HG03139 (cell line): ENCODE results near the gene IL21.

ENCODE experiments used
- ATAC-seq: cut with Tn5 transposase; IDR thresholded peaks from one replicate; pipeline ENCODE4 v1.9.1; 2021; ENCODE audit not compliant: unreplicated experiment

Gene IL21

DNA sequence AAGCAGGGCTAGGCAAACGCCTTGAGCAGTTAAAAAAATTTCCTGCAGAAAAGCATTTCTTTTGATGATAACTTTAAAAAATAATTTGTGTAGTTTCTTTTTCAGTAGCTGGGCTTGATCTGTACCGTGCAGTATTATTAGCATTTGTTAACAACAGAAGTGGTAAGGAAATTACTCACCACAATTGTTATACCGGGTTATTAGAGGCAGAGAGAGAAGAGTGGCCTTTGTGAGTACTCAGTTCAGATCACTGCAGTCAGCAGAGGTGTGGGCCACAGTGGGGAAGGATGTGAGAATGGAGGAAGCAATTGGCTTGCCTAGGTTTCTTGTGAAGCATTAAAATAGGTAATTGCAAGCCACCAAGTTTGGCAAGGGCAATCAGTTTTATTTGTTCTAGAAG, 14.3 kb upstream of the IL21 start:
- no peak for ATAC-seq

DNA sequence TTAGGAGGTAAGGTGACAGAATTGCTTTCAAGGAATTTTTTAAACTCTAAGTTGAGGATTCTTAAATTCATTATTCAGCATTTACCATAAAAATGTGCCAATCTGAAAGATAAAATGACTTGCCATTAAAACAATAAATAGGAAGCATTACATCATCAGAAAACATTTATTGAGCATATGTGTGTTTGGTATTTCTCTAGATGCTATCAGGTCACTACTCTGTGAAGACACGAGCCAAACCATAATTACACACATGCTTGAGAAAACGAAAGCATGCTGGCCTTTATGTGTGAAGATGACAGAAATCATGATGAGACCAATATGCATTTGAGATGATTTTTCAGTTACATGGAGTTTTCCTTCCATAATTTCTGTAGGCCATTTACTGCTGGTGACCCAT, 12.3 kb upstream of the IL21 start:
- no peak for ATAC-seq

DNA sequence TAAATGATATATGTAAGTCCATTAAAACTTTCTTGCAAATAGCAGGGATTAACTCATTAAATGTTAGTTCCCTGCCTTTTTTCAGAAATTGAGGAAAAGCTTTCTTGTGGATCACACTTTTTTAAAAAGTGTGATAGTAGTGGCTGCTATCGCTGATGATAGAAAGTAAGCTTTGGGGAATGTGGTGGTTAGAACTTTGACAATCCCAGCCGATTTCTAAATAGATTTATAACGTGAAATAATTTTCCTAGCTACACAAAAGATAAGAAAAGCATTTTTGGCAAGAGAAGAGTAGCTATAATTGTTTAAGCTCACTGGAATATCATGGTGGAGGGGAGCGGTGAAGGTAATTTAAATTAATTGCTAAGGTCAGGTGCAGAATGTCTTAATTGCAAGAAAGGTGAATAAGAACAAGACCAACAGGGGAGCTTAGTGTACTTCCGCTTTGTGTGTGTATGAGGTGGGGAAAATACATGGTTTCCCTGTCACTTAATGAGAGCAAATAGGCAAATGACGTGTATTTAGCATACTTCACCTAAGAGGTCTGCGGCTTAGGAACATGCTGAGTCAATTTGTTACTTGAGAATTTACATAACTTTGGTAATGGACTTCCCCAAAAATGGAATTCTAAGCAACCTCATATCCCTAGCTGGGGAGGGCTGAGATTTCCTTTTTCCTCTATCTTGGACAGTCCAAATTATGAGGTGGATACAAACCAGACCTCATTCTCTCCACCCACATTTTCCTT, 11.7 kb upstream of the IL21 start:
- ATAC-seq, result peak; percentile 56

DNA sequence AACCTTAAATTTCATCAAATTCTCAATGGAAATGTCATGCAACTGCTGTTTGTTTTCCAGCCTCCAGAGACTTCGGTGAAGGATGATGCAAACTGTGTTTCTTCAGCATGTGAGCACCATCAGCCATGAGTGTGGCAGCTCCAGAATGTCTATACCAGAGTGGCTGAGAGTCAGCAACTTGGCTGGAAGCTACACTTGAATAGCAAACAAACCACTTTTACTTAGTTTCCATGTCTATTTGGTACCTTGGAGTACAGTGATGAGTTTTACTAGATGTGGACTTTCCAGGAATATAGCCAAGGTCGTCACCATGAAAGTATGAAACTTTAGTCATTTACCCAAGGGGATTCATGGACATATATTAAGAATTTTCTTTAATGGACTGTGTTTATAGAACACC, 4.3 kb upstream of the IL21 start:
- ATAC-seq, result no peak

DNA sequence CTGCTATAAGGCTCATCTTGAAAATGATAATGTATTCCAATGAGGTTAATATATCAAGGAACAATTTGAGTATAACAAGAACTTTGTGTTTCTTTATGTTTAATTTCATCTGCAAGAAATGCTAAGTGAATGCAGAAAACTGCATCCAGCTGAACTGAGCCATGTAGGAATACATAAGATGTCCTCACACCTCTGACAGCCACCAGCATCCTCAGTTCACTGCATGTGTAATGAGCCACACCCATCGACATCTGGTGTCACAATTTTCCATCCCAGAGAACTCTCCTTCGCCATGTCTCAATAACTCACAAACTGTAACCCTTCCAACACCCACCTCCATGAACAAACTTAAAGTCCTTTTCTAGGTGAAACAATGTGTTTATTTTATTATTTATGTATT, 3.3 kb upstream of the IL21 start:
- no peak for ATAC-seq

DNA sequence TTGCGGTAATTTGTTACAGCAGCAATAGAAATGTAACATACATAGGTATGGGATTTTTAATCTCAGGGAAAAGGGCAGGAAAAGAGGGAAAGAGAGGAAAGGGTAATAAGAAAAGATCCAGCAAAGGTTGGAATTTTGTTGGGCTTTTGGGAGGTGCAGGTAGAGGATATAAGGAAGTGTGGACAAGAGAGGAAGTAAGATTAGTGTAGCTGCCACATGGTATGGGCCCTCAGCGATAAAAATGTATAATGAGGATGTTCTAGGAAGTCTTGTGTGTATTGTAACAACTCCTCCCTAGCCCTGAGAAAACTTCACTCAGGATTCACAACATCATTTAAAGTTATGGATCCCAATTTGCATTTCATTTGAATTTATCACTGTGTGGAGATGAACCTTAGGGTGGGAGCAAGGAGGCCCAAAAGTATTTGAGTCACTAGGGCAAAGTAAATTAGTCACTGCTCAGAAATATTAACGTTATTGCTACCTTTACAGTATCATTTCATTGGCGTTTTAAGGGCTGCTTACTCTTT, 2.8 kb upstream of the IL21 start:
- ATAC-seq, result no peak

DNA sequence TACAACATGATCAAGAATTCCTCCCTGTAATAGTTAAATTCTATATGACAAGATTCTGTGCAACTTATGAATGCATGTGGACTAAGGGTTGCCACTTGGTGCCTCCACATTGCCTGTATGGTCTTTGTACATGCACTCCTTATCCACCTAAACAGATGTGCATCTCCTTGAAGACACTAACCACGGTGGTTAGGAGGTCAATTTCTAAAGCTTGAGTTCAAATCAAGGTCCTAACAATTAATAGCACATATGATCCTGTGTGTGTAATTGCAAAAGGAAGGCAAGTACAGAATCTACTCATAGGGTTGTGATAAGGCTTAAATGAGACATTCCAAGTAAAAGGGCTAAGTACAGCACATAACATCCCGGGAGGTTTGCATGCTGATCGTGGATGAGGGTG, 1.5 kb upstream of the IL21 start:
- no peak for ATAC-seq

DNA sequence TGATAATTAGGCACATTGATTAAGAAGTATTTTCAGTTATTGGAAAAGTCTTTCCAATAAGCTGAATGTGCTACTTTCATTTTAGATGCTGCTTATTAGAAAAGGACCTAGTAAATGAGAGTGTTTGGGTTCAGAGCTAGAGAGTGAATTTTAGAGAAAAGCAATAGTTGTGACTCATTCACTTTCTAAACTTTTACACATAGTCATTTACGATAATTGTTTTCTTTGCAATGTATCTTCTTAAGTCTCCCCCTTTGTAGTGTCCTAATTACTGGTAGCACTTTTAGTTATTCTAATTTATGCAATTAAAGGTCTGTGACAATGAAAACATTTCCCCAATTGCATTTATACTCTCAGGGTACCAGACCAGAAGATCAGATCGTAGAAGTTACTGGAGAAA, 1.3 kb downstream of the IL21 start:
- no peak for ATAC-seq

DNA sequence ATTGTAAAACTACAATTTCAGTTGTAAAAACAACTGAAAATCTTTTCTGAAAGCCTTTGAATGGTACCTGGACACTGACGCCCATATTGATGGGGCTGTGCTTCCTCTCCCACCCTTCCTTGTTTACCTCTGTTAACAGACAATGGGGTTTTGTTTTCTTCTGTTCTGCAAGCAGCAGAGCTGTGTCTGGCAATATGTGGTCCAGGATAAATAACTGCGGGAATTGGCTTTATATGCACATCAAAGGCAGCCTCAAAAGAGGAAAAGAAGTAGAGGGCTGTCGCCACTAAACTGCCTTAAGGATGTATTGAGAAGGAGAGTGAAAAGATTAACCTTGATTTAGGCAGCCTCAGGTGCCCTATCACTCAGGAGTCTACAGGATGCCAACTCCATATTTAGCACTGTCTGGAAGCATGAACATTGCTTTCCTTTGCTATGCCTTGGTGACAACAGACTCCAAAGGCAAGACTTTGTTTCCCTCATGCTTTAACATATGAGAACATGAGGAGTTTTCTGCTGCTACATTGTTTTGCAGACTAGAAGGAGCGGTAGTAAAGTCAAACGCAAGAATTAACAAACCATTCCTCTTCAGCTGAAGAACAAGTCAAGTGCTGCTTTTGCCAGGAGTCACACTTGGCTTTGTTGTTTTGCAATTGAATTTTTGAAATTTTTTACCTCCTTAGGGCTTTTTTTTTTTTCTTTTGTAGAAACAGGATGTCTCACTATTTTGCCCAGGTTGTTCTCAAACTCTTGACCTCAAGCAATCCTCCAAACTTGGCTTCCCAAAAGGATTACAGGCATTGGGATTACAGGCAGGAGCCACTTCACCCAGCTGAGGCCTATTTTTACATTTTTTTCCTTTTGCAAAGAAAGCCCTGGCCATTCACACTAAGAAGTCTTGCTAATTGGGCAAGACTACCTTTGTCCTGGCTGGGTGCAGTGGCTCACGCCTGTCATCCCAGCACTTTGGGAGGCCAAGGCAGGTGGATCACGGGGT, 3.0 kb downstream of the IL21 start:
- ATAC-seq, result no peak

DNA sequence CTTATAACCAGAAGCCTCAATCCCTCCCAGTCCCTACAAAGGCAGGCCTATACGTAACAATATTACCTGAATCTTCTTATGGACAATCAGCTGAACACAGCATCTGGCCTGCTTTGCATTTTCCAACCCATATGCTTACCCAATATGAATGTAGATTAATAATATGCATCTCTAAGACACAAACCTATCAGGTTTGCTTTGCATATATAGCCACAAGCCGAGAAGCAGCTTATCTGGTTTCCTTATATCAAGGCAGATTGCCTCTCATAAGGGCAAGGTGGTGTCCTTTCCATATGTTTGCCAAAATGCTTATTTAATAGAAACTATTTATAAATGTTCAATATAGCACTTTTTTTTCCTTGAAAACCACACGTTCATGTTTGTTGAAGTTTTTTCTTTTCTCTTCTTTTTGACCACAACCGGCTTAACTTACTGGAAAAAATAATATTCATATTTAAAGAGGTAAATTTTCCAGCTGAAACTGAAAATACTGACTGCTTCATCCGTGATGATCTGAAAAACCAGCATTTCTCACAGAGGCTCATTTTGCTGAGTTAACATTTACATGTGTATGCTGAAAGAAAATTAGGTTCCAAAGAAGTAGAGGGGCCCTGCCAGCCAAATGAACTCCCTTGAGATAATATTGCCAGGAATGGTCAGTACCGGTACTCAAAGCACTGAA, 3.8 kb downstream of the IL21 start:
- no peak for ATAC-seq

DNA sequence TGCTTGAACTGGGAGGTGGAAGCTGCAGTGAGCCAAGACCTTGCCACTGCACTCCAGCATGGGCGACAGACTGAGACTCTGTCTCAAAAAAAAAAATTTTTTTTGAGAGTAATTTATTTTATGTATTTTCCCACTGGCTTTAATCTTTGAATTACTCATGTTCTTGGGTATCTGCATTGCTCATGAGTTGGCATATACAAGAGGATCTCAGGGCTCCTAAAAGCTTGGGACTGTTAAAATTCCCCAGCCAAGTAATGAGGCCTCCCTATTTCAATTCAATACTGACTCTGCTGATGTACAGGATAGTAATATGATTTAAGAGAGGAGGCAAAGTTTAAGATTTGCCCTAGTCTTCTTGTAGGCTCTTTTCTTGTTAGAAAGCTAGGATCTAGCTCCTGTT, 6.2 kb downstream of the IL21 start:
- no peak for ATAC-seq

DNA sequence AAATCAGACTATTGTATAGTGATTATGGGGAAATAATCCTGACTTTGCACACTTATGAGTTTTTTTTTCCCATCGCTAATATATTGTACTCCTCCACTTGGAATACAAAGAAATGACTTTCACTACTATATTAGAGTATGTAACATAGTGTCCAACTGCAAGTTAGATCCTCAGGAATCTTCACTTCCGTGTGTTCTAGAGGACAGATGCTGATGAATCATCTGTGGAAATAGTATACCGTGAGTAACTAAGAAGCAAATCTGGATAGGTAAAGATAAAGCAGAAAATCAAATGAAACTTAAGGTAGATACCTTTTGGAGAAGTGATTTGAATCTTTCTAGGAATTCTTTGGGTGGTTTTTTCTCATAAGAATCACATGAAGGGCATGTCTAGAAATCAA, 8.3 kb downstream of the IL21 start:
- ATAC-seq, result no peak

DNA sequence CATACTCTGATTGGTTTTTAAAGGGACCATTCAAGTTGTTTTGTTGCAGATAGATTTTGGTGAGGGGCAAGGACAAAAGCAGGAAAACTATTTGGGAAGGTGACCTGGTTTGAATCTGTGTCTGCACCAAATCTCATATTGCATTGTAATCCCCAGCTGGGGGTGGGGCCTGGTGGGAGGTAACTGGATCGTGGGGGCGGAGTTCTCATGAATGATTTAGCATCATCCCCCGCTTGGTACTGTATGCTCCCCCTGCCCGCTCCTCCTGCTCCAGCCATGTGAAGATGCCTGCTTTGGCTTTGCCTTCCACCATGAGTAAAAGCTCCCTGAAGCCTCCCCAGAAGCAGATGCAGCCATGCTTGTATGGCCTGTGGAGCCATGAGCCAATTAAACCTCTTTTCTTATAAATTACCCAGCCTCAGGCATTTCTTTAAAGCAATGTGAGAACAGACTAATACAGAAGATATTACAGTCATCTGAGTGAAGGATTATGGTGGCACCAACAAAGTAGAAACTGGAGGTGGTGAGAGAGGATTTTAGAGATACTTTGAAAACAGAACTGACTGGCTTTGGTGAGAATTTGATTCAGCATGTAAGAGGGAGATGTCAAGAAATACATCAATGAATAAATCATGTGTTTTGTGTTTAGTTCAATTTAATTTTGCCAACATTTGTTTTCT, 14.4 kb downstream of the IL21 start:
- no peak for ATAC-seq

DNA sequence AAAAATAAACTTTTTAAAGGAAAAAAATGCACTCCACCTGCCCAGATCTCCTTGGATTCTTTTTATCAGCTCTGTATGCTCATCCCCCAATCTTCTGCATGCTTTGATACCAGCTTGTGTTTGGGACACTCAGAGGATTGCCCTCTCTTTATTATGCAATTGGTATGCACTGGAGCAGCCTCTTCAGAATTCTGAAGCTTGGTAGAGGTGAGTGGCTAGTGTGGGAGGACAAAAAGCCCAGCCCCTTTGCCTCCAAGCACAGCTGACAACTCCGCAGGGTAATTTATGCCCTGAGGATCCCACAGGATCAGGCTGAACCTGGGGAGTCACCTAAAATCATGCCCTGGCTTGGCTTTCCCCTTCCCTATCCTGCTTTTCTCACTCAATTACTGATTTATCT, 16.7 kb downstream of the IL21 start:
- no peak for ATAC-seq

DNA sequence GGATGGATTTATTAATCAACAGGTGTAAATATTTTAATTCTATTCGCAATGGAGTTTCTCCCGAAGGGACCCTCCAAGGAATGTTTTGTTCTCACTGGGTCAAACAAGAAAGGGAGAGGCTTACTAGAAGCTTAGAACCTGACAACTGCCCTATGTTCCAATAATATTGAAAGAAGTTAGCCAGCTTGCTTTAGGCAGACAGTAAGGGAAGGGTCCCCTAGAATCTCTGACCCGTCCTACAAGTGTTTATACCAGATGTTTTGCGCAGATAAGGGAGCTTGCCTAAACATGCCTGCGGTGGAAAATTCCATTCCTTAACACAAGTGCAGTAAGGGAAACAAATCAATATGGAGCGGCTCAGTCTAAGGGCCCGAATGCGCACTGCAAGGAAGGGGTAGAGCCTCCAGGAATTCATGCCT, 17.7 kb downstream of the IL21 start:
- no peak for ATAC-seq

DNA sequence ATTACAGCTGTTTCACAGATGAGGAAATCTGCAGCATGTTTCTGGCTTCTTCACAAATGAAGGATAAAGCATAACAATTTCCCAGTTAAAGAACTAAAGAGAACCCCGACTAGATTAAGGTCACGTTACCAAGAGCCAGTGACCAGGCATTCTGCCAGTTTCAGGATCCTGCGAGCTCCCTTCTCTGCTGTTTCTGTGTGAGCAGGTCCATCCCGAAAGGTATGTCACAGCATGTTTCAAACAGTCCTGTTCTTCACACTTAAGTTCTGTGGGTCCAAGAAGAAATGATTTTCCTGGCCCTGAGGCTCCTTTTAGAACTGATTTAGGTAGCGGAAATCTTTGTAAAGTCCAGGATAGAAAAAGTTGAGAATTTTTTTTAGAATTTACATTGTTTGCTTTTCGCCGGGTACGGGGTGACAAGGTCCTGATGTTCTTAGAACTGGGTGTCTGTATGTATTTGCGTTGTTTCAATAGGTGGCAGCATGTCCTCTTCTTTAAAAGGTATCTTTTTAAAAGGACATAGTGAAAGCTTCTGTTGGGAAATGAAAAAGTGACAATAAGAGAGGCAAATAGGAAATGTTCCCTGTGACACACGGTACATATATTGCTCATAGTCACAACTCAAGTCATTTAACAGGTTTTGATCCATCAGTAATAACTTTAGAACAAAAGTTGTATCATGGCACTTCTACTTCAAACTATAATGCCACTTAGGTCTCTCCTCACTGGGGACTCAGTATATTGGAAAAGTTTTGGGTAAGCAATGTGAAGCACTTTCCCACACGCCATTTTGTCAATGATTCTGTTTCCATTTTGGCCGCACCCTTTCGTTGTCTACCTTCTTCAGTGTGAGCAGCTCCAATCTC, 18.4 kb downstream of the IL21 start:
- no peak for ATAC-seq

DNA sequence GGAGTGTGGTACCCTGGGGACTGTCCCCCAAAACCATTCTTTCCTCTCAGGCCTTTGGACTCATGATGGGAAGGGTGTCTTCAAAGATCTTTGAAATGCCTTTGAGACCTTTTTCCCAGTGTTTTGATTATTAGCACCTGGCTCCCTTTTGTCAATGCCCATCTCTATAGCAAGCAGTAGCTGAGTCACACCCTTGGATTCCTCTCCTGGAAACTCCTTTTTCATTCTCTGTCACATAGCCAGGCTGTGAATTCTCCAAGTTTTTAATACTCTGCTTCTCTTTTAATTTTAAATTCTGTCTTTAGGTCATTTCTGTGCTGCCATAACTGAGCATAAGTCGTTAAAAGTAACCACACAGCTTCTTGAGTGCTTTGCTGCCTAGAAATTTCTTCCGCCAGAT, 29.7 kb downstream of the IL21 start:
- no peak for ATAC-seq

DNA sequence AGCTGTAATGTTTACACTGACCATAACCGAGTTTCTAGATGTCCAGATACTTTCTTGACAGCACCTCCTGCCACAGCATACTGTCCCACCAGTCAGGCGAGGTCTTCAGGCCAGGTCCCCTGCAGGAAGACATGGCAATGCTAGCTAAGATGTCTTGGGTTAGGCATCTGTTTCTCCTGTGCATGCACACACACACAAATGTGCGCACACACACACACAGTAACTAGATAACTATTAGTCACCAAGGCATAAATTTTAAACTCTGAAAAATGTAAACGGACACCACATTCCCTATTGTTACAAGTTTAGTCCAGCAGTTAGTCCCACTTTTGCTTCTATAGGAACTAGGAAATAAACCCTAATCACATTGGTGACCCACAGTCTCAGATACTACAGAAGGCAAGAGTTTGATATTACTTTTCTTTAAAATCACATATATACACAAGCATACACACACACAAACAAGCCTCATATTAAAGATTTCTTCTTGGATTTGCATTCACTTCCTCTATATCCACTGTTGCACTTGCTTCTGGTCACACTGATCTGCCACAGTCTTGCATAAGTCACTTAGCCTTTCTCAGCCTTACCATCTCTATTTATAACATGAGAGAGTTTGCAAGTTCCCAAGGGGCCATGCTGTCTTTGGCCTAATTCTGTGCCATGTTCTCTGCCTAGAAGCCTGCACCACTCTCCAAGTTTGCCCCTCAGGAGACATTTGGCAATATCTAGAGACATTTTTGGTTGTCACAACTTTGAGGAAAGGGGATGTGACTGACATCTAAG, 32.2 kb downstream of the IL21 start:
- no peak for ATAC-seq

DNA sequence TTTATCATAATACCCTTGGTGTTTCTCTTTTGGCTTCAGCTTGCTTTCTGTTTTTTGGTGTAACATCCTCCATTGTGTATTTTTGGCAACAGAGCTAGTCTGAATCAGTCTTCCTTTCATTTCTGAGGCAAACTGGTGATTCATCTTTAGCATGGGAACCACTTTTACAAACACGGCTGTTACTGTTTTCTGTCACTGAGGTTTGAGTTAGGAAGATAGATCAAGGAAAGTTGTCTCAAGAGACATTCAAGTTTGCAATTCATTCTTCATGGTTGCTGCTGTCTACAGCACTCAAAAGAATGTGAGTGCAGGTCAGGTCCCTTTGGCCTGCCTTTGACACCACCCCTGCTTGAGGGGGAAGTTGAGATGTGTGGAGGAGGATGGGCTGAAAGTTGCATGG, 36.3 kb downstream of the IL21 start:
- no peak for ATAC-seq
